ENCODE results near the gene RTN4RL2.

DNA sequence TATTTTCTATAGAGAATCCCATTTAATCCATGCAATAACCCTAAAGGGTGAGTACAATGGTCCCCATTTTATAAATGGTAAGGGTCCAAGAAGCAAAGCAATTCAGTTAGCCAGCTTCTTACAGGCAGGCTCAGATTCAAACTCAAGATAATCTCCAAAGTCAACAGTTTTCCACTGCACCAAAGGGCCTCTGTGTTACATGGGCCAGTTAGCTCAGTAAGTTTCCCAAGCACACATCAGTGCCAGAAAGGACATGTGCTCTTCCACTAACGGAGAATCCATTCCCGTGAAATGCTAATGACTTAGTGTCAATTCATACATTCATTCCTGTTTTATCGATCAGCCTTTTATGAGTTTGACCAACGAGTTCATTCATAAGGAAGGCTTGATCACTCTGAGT is 44.2 kb downstream of the RTN4RL2 start:
- TF ChIP-seq CTCF (IDR thresholded peaks at IDR 0.05) (no peak), POLR2A (IDR thresholded peaks at IDR 0.05) (no peak)
